Urothelium cell line (cell line): Measurements from ENCODE around the gene FIBCD1.
"Not testable (repeated sequence)": the region's sequence is repeated elsewhere in the genome, so short reads cannot be mapped to it uniquely, and the experiment has no call there.

Source experiments
- DNase-seq: peaks from one replicate; pipeline ENCODE4 v3.0.0; 2011; ENCODE audit warnings: low spot score, mixed read lengths
- FAIRE-seq: peaks from 2 replicates; lab custom pipeline; 2011; peaks lifted over from hg19 to GRCh38; lab: Jason Lieb, UNC

Gene FIBCD1

GRCh38 chr9:130954925-130955324 lies 15.9 kb upstream of the FIBCD1 start:
- FAIRE-seq = peak; percentile 97
- DNase-seq = not testable (repeated sequence)

- no peak for FAIRE-seq
Observed at GRCh38 chr9:130954317-130954716, 15.3 kb upstream of the FIBCD1 start.

DNA sequence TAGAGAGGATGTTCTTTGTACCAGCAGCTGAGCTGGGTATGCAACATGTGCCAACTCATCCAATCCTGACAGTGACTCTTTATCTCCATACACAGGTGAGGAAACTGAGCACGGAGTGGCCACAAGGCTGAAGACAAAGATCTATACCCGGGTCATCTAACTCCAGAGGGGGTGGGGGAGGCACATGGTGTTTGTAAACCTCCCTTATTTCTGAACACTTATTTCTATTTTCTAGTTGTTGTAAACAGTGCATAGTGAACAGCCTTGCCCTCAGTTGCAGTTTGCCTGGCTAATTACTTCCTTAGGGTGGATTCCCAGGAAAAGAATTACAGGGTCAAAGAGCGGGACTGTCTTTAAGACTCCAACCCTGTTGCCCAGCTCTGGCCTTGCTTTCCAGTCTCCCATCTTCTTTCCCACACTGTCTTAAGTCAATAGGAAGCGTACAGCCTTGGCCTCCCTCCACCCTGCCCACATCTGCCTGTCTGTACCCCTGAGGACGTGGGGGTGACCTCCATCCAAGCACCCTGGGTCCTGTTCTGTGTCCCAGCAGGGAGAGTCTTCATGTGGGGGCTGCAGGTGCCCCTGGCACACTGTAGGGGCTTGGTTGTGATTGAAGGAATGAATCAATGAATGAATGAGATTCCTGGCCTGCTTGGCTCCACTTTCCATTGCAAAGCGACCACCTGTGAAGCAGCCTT lies 13.2 kb upstream of the FIBCD1 start:
- FAIRE-seq (no peak), DNase-seq (no peak)

More at GRCh38 chr9:130954317-130954716, 15.3 kb upstream of the FIBCD1 start:
- no peak for DNase-seq

- FAIRE-seq (no peak), DNase-seq (no peak)
Observed at GRCh38 chr9:130950039-130950311, 10.9 kb upstream of the FIBCD1 start.

GRCh38 chr9:130949188-130950038 lies 10.4 kb upstream of the FIBCD1 start:
- FAIRE-seq (no peak), DNase-seq (no peak)

- FAIRE-seq = no peak
- no peak for DNase-seq
Observed at GRCh38 chr9:130948266-130948665, 9.2 kb upstream of the FIBCD1 start.

DNA sequence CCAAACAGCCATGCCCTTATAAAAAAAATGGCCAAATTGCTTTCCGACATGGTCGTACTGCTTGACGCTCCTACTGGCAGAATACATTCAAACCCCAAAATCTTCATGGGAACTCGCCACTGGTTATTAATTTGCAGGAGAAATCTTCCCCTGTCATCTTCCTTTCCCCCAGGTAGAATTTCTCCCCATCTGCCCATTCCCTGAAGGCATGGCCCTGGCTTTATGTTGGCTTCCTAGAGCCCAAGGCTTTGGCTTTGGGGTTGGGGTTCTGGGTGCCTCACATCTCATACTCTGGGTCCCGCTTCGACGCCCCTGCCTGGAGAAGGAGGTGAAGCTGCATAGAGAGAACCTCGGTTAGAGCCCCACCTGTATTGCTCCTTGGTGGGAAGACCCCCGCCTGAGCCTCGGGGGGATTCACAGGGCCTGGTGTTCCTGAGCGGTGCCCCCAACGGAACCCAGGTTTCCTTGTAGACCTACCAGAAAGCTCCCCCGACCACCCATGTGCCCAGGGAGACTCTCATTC lies 8.6 kb upstream of the FIBCD1 start:
- DNase-seq (no peak), FAIRE-seq (no peak)

DNA sequence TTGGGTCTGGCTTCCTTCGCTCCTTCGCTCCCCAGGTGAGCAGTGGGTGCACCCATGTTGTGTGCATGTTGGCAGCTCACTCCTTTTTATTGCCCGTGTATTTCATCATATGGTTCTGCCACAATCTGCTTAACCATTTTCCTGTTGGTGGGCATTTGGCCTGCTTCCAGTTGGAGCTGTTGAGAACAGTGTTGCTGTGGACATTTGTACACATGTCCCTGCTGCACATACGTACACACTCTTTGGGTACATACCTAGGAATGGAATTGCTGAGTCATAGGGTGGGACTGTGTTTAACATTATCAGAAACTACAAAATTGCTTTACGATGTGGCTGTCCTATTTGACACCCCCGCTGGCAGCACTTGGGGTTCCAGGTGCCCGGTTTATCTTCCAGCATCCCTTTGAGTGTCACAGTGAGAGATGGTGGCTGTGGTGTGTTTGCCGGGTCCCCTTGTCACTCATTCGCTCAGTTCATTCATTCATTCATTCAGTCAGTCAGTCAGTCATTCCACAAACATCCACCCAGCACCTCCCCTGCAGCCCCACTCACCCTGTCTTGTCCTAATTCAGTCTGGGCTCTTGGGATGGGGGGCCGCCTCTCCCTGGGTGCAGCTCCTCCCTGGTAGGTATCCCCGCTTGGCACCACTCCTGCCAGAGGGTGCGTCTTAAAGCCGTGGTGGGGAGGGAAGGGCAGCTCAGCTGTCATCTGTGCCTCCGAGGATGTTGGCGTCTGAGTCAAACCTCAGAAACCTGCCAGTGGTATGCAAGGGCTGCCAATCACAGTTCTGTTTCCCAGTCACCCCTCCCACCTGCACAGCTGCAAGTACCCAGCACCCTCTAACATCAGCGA lies 7.9 kb upstream of the FIBCD1 start:
- FAIRE-seq (no peak), DNase-seq (peak; percentile 81)

GRCh38 chr9:130945173-130945572 lies 6.1 kb upstream of the FIBCD1 start:
- DNase-seq (no peak), FAIRE-seq (no peak)

DNA sequence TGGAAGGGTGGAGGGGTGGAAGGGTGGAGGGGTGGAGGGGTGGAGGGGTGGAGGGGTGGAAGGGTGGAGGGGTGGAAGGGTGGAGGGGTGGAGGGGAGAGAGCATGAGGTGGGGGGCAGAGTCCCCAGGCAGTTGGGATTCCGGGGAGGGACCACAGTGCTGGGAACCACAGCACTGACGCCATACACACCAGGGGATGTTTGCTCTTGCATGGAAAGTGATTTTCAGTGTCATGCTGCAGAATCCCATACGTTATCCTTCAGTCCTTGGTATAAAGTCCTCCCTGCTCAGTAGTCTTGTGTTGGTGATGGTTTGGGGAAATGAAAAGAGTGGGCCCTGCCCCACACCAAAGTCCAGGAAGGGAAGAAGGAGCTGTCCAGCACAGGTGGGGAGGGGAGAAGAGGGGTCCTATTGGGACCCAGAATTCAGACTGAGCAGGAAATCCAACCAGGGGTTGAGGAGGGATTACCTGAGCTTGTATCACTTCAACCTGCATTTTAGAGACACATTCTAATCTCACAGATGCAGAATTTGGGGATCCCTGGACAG lies 5.5 kb upstream of the FIBCD1 start:
- DNase-seq (no peak), FAIRE-seq (no peak)

- DNase-seq = no peak
- FAIRE-seq = no peak
Observed at GRCh38 chr9:130943777-130944176, 4.7 kb upstream of the FIBCD1 start.

- FAIRE-seq (no peak), DNase-seq (no peak)
Observed at GRCh38 chr9:130943221-130943620, 4.2 kb upstream of the FIBCD1 start.

- no peak for FAIRE-seq
- DNase-seq = no peak
Observed at GRCh38 chr9:130942679-130943078, 3.6 kb upstream of the FIBCD1 start.

GRCh38 chr9:130942084-130942483 lies 3.0 kb upstream of the FIBCD1 start:
- no peak for FAIRE-seq

DNA sequence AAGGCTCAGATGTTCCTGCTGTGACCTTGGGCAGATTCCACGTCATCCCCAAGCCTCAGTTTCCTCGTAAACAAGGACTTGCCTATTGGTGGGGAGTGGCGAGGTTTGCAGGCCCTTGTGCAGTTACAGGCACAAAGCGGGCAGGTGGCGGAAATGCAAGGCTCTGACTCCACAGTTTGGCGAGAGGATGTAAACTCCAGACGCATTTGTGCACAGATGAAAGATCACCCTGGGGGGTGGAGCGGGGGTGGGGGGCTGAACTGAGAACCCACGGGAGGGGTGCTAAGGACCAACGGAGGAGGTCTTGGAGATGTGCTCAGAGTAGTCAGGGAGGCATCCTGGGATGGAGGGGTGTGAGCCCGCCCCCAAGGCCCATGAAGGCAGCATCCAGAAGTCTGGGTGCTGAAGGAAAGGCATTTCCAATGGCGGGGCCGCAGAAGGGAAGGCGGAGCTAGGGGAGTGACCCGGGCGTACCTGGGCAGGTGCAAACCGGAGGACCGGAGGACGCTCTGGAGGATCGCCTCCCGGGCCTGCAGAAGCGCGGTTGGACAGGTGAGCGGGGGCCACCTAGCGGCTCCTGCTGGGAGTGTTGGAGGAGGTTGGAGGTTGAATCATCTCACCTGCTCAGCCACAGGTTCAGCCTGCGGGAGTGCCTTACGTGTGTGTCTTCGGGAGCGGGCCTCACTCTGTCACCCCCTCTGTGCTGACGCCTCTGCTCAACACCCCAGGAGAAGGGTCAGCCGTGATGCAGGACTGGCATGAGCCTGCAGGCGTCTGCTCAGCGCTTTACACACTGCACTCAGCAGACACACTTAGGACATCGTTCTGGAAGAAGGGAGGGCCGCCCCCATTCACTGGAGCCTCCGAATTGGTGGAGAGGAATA lies 1.9 kb upstream of the FIBCD1 start:
- DNase-seq = peak; percentile 77
- FAIRE-seq = no peak

More at GRCh38 chr9:130942084-130942483, 3.0 kb upstream of the FIBCD1 start:
- DNase-seq = no peak

- DNase-seq (no peak), FAIRE-seq (no peak)
Observed at GRCh38 chr9:130940027-130940549, 1.0 kb upstream of the FIBCD1 start.

DNA sequence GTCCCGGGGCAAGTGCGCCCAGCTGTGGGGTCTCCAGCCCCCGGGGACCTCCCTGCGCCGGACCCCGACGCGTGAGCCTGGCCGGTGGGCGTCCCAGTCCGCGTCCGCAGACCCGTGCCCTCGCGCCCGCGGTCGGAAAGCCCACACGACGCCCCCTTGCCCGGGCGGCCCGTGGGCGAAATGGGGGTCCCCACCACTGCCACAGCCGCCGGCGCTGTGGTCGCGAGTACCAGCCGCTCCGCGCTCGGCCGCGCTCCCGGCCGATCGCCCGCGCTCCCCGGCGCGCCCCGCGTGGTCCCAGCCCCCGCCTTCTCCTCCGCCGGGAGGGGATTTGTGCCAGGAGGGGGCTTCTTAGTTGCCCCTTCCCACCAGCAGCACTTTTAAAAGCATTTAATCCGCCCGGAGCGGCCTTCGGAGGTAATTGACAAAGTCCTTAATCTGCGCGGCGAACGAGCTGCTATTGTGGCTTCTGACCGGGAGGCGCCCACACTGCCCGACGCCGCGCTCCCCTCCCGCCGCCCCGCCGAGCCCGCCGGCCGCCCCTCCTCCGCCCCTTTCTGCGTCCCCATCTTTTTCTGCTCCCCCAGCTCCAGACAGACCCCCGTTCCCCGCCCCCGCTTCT lies 469 bp upstream of the FIBCD1 start:
- no peak for FAIRE-seq

DNA sequence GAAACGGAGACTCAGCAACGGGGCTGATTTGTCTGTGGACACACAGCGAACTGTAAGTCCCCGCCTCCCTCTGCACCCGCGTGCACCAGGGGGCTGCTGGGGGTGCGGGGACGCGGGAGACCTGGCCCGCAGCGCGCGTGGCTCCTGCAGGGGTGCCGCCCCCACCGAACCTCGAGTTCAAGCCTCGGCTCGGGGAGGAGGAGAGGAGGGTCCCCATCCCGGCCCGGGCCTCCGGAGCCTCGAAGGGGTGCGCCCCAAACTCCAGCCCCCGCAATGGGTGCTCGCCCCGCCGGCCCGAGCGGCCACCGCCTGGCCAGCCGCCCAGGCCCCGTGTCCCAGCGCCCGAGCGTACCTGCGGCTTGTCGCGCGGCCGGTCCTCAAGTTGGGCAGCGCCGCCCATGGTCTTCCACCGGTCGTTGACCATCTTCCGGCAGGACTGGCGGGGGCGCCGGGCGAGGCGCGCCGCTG lies 829 bp downstream of the FIBCD1 start:
- FAIRE-seq = no peak
- no peak for DNase-seq

More for the DNA sequence above, 469 bp upstream of the FIBCD1 start:
- DNase-seq = no peak
